ENCODE measurements around the gene ERF.
A peak's percentile ranks its signal among the peaks of the same experiment; 100 is the strongest.

Gene ERF

DNA sequence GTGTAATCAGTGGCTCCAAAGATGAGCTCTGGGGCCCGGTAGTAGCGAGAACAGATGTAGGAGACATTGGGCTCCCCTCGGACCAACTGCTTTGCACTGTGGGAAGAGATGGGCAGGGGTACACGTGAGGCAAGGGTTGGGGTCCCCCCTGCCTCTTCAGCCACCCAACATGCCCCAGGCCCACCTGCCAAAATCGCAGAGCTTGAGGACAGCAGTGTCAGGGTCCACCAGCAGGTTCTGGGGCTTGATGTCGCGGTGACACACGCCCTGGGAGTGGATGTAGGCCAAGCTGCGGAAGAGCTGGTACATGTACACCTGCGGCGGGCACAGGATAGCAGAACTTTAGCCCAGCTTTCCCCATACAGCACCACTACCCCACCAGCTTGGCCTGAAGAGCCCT lies 20.6 kb downstream of the ERF start:
- no peak for DNase-seq

DNA sequence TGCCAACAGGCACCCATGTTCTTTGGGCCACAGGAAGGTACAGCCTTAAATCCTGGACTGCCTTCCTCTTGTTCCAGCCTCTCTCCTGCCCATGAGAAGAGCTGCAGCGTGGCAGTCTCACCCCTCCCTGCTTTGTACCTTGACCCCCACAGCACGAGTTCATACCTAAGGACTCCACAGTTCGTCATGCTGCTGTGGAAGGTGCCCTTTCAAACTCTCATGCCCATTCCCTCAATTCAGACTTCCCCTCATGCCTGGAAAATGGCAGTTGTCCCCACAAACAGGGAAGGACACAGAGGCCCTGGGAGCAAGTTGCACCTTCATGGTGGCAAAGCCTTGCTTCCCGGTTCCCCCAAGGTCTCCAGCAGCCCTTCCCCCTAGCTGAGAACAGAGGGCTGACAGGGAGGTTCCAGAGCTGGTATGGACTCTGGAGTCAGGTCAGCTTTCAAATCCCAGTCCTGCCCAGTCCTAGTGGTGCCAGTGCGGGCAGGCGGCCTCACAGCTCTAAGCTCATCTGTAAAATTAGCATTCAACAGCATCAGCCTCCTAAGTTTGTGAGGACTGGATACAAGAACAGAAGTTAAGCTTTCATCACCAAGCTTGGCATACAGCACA lies 21.1 kb downstream of the ERF start:
- DNase-seq, result no peak

DNA sequence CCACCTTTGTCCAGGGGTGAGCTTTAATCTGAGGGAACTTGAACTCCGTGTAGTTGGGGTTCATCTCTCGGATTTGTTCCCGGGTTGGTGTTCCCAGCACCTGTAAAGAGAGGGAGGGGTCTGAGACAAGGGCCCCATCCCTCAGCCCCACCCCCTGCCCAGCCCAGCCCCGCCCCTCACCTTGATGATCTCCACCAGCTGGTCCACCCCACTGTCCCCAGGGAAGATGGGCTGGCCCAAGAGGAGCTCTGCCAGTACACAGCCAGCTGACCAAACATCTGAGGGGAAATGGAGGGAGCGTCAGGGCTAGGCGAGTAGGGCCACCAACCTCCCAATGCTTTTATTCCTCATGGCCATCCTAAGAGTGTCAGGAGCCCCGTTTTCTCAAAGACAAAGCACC lies 21.8 kb downstream of the ERF start:
- no peak for DNase-seq

DNA sequence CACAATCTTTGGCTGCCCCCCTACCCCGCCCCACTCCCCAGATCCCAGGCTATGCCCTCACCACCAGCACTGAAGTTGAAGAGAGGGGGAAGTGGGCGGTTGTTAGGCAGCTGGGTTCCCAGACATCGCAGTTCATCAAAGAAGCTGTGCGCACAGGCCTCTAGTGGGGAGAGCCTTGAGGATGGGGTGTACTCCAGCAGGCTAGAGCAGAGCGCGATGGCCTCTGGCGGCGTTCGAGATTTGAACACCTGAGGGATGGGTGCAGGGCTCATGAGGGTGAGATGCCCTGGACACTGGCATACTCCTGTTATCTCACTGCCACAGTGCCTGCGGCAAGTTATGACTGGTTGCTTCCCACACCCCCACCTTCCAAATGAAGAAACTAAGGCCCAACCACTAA lies 22.5 kb downstream of the ERF start:
- DNase-seq, result no peak

DNA sequence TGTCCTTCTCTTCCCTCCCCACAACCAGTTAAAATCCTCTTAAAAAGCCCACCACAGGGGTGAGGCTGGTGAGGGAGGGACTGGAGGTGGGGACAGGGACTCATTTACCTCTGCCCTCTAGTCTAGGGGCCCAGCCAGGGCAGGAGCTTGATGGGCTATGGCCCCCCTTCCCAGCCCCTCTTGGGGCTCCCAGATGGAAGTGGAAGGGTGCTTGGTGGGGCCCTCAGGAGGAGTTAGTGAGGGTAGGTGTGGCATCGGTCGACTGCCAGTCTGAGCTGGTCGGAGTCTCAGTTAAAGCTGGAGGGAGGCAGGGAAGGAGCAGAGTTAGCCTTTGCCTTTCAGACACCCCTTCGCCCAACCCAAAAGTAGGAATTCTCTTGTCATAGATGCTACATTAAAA lies 24.4 kb downstream of the ERF start:
- DNase-seq, result no peak

DNA sequence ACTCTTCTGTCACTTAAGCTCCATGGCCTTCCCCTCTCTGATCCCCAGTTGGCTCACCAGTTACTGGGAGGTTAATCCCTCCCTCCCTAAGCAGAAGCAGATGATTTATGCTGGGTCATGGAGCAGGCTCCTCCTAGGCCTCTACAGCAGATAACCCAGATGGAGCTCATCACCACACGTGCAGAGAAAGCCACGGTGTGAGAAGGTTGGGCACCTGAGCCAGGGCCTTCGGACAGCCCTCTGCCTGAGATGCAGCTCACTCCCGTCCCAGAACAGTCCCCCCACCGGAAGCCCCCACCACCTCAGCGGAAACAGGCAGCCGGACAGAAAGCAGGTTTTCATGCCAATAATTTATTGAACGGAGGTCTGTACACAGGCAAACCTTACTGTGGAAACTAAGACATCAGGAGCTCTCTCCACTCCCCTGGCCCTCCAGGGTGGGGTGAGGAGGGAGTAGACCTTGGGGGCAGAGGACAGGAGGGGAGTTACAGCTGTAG lies 25.0 kb downstream of the ERF start:
- no peak for DNase-seq

DNA sequence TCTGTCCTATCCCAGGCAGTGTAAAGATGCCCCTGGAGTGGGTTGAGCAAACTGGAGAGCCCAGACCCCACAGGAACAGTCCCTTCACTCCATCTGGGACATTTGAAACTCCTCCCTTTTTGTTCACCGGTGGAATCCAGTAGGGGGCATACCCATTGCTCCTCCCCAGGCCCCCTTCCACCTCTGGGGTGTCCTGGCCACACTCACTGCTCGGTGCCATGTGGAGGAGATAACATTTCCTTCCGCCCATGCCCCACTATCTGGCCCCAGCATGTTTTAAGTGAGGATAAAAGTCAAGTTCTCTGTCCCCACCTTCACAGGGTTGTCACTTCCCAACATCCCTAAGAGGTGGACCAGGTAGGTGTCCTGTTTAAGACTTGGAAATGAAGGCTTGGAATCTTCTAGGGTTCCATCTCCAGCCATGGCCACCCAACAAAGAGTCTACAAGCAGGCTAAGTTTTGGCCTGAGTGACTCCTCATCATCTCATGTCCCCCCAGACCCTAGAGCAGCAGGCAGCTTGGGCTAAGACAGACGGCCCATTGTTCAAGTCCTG lies 25.6 kb downstream of the ERF start:
- DNase-seq, result no peak

DNA sequence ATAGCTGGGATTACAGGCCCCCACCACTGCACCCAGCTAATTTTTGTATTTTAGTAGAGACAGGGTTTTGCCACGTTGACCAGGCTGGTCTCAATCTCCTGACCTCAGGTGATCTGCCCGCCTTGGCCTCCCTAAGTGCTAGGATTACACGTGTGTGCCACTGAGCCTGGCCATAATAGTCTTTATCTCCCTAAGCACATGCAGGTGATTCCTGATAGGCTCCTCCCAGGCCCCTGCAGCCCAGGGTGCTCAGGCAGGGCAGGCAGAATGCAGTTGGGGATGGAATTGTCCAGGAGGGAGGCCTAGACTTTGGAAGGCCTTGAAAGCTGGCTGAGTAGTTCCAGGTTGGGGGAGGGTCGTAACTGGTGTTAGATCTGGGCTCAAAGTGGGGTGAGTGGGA lies 26.3 kb downstream of the ERF start:
- no peak for DNase-seq

DNA sequence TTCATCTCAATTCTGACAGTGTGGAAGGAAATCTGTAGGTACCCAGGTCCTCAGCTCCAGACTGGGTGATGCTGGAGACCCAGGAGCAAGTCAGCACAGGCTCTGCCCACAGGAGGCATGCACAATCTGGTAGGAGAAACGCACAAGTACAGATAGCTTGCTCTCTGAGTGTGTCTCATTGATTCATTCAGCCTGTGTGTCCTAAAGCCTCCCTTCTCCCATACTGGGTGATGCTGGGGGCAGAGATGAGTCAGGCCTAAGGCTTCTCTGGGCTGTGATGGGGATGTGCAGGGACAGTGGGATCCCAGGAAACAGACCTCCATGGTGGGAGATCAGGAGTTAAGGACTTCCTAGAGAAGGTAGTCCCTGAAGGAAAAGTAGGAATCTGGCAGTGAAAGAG lies 28.0 kb downstream of the ERF start:
- DNase-seq, result no peak

DNA sequence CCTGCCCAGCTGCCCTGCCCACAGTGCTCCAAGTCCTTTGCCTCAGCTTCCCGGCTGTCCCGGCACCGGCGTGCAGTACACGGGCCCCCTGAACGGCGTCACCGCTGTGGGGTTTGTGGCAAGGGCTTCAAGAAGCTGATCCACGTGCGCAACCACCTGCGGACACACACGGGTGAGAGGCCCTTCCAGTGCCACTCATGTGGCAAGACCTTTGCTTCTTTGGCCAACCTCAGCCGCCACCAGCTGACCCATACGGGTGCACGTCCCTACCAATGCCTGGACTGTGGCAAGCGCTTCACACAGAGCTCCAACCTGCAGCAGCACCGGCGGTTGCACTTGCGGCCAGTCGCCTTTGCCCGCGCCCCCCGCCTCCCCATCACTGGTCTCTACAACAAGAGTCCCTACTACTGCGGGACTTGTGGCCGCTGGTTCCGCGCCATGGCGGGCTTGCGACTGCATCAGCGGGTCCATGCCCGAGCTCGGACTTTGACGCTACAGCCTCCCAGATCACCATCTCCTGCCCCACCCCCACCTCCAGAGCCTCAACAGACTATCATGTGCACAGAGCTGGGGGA lies 29.1 kb downstream of the ERF start:
- no peak for DNase-seq

DNA sequence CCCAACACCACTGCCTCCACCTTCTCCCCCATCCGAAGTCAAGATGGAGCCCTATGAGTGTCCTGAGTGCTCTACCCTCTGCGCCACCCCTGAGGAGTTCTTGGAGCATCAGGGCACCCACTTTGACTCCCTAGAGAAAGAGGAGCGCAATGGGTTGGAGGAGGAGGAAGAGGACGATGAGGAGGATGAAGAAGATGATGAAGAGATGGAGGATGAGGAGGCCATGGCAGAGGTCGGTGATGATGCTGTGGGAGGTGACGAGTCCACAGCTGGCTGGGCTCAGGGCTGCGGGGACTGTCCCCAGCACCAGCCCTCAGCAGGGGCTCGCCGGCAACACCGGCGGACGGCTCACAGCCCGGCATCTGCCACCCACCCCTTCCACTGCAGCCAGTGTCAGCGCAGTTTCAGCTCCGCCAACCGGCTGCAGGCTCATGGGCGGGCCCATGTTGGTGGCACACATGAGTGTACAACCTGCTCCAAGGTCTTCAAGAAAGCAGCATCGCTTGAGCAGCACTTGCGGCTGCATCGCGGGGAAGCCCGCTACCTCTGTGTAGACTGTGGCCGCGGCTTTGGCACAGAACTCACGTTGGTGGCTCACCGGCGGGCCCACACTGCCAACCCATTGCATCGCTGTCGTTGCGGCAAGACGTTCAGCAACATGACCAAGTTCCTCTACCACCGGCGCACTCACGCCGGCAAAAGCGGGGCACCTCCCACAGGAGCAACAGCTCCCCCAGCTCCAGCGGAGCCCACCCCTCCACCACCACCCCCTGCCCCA lies 29.8 kb downstream of the ERF start:
- no peak for DNase-seq

DNA sequence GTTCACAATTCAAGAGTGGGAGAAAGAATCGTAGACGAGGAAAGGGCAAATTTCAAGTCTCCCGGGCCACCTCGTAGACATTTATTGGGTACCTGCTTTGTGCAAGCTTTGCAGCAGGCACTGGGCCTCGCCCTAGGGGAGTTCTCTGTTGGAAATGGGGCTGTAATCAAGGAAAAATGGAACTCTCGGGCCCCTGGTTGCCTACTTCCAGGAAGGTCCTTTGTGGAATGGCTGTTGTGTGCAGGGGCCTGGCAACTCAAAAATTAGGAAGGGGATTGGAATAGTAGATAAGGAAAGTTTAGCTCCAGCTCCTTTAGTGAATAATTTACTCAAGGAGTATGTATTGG lies 34.2 kb downstream of the ERF start:
- no peak for DNase-seq

DNA sequence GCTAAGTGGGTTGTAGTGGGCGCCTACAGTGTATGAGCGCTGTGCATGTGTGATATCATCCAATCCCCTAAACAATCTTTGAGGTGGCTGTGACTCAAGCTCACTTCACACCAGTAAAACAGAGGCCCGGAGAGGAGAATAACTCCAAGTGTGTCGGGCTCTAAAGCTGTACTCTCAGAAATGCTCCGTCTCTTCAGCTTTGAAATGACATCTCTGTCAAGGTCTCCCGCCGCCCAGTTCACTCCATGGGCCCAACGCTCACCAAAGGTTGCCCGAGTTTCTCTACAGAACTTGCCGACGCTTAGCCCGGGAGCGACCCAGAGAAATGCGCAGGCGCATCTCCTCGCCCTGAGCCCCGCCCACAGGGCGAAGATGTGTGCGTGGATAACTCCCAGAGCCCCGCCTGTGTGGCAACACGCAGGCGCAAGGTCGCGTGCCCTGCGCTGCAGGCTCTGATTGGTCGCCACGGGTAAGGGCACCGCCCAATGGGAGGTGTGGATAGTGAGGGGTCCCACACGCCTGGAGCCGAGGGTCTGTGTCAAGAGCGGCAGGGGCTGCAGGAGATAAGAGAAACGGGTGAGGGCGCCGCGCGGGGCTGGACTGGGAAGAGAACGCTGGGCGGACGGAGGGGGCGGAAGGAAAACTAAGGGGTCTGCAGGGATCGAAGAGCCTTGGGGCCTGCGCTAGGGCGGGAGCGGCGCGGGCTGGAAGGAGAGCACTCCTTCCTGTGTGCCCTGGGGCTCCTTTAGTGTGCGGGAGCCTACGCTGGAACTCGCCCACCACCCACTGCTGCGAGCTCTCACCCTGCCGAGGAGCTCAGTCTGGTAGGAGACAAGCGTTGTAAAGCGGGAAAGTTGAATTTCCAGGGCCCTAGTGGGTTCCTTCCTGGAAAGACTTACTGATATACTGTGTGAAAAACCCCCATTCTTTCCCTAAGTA lies 34.8 kb downstream of the ERF start, which contains the start of gene ZNF526:
Gene ZNF526, plus strand, starts transcription at position 501 of the 939 bp plus-strand sequence. CDS start 4,092 bp downstream, outside the sequence.
- peak; percentile 97 for DNase-seq

DNA sequence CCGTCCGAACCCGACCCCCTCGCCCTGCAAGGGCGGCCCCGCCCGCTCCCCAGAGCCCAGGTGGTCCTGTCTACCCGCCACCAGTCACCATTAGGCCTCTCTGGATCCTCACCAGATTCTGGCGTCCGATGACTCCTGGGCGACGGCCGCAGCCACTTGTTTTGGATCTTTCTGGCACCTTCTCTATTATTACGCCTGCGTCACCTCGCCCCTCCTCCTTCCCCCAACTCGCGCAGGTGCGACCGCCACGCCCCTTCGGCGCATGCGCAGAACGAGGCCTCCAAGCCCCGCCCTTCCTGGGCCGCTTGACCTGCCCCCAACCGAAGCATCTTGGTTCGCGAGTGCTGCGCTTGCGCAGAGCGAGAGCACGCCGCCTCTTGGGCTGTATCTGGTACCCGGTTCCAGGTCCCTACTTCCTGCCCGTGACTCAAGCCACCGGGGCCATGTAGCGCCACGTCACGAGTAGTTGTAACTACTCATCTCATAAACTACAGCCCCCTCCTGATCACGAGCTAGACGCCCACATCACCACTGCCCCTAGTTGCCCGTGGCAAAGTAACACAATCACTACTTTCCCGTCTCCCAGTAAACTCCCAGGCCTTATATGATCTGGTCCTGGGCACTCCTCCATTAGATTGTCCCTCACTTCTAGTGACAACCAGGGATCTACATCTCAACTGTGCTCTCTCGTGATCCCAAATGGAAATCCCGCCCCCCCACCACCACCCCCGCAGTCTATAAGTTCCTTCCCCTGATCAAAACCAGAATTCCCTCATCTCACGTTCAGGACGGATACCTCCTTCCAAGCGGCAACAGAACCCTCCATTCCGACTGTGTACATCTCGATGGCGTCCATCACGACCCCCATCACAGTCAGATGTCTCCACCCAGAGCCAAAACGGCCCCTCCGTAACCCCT lies 37.1 kb downstream of the ERF start, which contains the start of gene DEDD2:
Gene DEDD2, minus strand, starts transcription at position 158 of the 918 bp plus-strand sequence. CDS start 670 bp downstream, outside the sequence.
- DNase-seq, result peak; percentile 95

DNA sequence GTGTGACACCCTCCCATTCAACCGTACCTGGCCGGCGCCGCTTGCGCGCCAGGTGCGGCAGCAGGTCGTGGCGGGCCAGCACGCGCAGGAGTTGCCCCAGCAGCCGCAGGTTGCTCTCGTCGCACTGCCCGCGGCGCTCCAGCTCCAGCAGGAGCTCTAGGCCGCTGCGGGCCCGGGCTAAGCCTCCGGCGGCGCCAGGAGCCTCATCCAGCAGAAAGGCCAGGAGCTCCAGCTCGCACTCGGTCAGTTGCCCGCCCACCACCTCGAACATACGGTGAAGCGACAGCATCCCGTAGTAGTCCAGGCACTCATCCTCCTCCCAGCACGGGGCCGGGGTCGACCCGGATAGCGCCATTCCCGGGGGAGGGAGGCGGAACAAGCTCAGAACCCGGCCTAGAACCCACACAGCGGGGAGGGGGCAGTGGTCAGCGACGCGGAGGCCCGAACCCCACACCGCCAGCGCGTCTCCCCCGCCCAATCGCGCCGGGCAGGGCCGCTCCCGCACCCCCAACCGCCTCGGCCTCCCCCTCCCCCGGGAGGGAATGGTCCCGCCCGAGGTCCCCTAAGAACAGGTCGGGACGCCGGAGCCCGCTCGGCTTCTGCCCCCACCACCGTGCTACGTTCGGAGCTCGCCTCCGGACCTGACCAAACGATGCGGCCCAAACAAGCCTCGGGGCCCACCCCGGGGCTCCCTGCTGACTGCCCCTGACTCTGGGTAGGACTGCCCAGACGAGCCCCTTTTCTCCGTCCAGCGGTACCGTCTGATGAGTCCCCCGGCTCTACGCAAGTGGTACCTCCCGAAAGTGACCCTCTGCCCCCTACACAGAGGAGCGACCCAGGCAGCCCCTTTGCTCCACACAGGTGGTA lies 38.0 kb downstream of the ERF start:
- peak; percentile 12 for DNase-seq

DNA sequence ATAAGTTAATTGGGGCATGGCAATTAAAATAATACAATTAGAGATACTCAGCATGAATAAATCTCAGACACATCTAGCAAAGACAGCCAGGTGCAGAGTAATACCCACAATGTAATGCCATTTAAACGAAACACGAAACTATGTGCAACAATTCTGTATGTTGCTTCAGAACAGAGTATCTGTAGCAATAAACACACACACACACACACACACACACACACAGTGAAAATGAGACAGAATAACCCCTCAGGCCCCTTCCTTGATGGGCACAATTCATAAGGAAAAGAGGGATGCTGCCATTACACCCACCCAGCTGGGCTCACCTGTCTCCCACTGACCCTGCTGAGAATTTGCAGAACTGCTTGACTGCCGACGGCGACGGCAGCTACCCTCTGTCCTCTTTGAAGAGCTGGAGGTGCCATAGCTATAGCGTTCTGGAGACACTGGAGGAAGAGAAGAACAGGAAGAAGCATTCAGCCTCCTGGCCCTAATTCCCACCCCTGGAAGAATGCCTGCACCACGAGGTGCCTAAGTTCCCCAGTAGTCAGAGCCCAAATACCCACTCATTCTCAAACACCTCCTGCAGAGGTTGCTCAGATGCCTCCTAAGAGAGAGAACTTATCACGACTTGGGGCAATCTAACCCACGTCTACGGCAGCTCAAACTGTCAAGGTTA lies 40.0 kb downstream of the ERF start:
- DNase-seq, result no peak

DNA sequence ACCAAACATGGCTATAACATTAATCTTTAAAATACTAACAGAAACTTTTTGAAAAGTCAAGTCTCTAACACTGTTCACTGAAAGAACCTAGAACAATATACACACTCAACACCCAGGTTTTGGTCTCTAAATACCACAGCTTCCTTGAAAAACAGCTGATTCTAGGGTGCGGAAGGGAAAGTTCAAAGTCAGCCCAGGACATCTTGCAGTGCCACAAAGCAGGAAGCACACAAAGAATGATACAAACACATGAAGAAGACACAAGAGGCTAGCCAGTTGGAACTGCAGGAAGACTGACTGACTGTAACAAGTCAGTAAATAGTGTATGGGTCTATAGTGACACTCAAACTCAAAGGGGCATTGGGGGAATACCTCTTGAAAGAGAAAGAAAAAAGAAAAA lies 42.0 kb downstream of the ERF start:
- no peak for DNase-seq

DNA sequence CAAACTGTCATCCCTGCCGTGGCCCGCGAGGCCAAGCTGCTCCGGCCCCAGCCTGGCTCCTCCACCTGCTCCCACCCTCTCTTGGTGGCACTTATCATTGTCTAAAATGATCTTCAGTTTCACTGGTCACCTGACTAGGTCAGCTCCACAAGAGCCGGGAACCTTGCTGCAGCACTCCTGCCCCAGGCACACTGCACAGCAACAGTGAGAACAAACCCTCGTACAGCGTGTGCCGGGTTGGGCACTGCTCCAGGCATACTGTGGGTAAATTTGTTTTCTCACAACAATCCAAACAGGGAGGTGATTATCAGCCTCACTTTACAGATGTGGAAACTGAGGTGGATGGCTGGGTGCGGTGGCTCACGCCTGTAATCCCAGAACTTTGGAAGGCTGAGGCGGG lies 46.3 kb downstream of the ERF start:
- no peak for DNase-seq

DNA sequence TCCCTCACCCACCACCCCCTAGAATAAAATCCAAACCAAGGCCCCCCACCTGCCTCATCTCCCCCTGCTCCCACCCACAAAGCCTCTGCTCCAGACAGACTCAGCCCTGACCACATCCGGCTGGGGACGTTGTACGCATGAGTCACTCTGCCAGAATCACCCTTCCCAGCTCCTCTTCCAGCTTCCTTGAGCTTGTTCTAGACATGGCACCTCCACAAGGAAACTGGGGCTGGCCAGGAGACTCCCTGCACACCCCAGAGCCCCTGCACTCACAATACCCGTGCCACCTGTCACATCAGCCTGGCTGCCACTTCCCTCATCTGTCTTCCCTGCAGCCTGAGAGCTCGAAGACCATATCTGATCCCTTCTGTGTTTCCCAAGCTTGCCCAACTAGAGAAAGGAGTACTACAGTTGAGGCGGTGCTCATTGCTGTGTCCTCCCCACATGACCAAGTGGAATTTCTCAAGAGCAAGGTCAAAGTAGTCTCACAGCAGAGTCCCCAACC lies 47.1 kb downstream of the ERF start:
- no peak for DNase-seq

All from NCI-H774 (cell line).